SK-N-SH (cell line): Measurements from ENCODE around the gene SETBP1.

Source experiments
- CTCF ChIP-seq: fragments of 200-600 bp; sonication (generic); IDR thresholded peaks from 2 replicates; pipeline ENCODE4 v1.6.1; 2017; ENCODE audit warnings: antibody characterized with exemption, mild to moderate bottlenecking, moderate library complexity
- EP300 ChIP-seq, 2 experiments: IDR thresholded peaks; 2 replicates each; pipeline versions ENCODE4 v1.4.0 to v1.6.1; 2012; ENCODE audit warnings: borderline replicate concordance in 1 of 2, low read depth in 1 of 2, low read length in 1 of 2
- FOXJ3 ChIP-seq: sonication (generic); formaldehyde crosslinking; IDR thresholded peaks from 2 replicates; pipeline ENCODE4 v1.5.1; 2020; ENCODE audit warnings: mild to moderate bottlenecking, missing genetic modification reagents
- JUND ChIP-seq: IDR thresholded peaks from 2 replicates; pipeline ENCODE4 v1.4.0; 2012
- MAX ChIP-seq: IDR thresholded peaks from 2 replicates; pipeline ENCODE4 v1.4.0; 2012; ENCODE audit warnings: low read depth
- POLR2AphosphoS5 ChIP-seq: IDR thresholded peaks from 2 replicates; pipeline ENCODE4 v1.6.1; 2012; ENCODE audit warnings: low read depth, low read length
- RCOR1 ChIP-seq: fragments of 150-350 bp; IDR thresholded peaks from 2 replicates; pipeline ENCODE4 v1.6.1; 2017; ENCODE audit warnings: antibody characterized with exemption, low read length
- SIN3A ChIP-seq: IDR thresholded peaks from 2 replicates; pipeline ENCODE4 v1.6.1; 2012; ENCODE audit warnings: low read depth, mild to moderate bottlenecking, low read length, moderate library complexity, borderline replicate concordance
- SMC3 ChIP-seq: IDR thresholded peaks from 2 replicates; pipeline ENCODE4 v1.6.1; 2012; ENCODE audit warnings: low read depth, low read length, improper control_type of control experiment
- TAF1 ChIP-seq: IDR thresholded peaks from 2 replicates; pipeline ENCODE4 v1.6.1; 2012; ENCODE audit warnings: low read depth, mild to moderate bottlenecking, low read length, moderate library complexity, borderline replicate concordance
- TCF12 ChIP-seq: IDR thresholded peaks from 2 replicates; pipeline ENCODE4 v1.4.0; 2012
- TEAD4 ChIP-seq: IDR thresholded peaks from 2 replicates; pipeline ENCODE4 v1.4.0; 2012; ENCODE audit warnings: mild to moderate bottlenecking, borderline replicate concordance; ENCODE audit not compliant: insufficient read depth

- TF ChIP-seq TCF12: no peak
- no peak for TF ChIP-seq SMC3
- no peak for TF ChIP-seq TAF1
- TF ChIP-seq RCOR1: no peak
- TF ChIP-seq MAX: no peak
- TF ChIP-seq SIN3A: no peak
- TF ChIP-seq CTCF: no peak
- no peak for TF ChIP-seq TEAD4
- no peak for TF ChIP-seq EP300 (IDR thresholded peaks at IDR 0.05; ENCODE audit: borderline replicate concordance in 1 of 2, low read depth in 1 of 2, low read length in 1 of 2)
- TF ChIP-seq FOXJ3 (CRISPR knock-in tag): no peak
- TF ChIP-seq POLR2AphosphoS5: no peak
- no peak for TF ChIP-seq JUND
Measured at GRCh38 chr18:44652722-44653121, 28.0 kb upstream of the SETBP1 start.
